ENCODE measurements around the gene LRP8.
"Not testable (repeated sequence)": the region's sequence is repeated elsewhere in the genome, so short reads cannot be mapped to it uniquely, and the experiment has no call there.

The LRP8 gene

DNA sequence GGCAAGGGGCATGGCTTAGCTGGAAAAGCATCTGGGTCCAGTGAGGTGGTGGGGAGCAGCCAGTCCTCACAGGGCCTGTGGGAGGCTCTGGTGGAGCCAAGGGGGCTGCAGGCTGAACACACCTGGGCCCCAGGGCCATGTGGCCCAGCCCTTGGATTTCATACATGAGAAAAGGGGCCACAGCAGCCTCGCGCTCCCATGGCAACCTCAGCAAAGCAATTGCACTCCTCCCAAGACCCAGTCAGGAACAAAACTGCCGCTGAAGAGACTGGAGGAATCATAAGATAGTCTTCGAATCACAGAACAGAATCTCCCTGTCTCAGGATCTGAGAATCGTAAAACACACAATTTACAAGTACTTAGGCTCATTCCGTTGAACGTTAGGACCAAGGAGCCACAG lies 24.6 kb downstream of the LRP8 start:
- DNase-seq: no peak

DNA sequence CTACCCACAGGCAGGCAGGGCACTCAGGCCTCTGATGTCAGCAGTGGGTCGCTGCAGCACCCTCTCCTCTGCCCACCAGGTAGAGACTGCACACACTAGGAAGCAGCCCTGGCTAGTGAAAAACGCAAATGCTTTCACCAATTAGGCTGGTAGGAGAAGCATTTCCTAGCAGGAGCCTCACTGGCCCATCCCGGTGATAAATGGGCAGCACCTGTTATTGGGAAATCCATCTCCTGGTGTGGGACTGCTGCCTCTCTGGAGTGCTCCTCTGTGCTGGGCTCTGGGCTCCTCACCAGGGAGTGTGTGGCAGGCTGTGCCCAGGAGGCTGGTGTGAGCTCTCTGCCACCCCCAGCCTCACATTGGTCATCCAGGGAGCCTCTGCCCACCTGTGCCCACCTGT lies 28.6 kb downstream of the LRP8 start:
- no peak for DNase-seq

DNA sequence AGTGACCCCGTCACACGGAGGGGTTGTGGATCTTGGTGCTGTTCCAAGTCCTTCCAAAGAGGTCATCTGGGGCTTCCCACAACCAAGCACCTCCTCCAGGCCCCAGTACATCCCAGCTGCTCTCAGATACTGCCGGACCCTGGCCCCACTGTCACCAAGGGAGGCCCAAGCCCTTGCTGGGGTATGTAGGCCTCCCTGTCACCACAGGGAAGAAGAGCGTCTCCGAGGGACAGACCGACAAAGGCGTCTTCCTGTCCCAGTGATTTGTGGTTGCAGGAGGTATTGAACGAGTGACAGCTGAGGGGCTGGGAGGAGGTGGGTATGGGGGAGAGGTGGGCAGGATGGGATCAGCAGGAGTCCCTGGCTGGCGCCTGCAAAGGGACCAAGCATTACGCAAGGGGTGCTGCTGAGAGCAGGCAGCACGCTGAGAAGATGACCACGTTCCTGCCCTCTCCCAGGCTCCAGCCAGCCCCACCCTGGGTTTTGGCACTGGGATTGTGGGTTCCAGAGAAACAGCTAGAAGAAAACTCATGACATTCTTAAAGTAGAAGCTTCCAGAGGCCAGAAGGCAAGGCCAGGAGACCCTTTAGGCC lies 29.7 kb downstream of the LRP8 start:
- DNase-seq: no peak

DNA sequence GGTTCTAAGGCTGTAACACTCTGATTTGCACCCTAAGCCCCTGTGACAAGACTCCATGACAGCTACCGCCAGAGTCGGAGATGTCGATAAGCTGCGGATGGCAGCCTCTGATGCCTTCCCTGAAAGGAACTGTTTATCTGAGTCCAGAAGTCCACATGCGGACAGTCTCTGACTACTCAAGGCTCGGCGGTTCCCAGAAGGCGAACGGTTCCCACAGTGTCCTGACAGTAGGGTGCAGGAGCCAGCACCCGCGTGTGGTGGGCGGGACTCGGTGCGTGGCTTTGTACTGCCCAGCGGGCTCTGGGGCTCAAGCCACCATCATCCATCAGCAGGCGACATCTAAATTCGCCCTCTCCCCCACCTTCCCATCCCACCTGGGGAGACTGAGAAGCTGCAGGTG lies 30.7 kb downstream of the LRP8 start:
- DNase-seq: no peak

DNA sequence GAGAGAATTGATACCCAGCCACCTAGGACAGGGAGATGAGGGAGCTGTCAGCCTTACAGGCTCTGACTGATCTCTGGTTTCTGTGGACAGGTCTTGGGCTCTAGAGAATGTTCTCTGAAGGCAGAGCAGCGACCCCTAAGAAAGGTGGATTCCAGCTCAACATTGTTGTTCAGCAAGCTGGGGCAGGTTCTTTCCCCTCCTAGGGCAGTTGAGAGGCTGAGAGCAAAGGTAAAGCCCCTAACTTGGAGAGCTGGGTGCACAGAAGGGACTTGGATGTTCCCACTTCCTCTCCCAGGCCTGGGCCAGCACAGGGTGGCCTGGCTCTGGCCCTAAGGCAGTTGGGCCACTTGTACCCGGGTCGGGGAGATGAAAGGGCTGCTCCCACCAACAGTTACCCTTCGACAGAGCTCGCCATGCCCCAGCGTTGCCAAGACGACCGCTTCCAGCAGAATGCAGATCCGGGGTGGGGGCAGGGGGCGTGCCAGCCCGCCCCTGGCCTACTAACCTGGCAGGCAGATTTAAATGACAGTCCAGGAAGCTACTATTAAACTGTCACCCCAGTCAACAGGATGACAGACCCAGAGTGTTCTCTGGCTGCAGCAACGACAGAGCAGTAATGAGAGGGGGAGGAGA lies 31.6 kb downstream of the LRP8 start:
- no peak for DNase-seq

DNA sequence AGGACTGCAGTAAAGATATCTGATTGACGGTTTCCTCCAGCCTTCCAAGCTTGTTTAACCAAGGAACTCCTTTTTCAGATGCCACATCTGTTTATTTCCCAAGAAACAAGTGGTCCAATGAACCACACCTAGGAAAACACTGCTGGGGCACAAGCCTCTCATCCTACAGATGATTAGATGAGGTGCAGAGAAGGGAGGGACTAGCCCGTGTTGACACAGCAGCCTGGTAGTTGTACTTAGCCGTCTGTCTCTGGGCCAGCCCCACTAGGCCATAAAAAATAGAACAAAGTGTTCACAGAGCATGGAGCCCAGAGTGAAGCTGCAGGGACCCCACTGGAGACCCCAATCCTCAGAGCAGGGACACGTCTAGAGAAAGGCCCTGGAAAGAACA lies 32.1 kb downstream of the LRP8 start:
- DNase-seq: no peak

DNA sequence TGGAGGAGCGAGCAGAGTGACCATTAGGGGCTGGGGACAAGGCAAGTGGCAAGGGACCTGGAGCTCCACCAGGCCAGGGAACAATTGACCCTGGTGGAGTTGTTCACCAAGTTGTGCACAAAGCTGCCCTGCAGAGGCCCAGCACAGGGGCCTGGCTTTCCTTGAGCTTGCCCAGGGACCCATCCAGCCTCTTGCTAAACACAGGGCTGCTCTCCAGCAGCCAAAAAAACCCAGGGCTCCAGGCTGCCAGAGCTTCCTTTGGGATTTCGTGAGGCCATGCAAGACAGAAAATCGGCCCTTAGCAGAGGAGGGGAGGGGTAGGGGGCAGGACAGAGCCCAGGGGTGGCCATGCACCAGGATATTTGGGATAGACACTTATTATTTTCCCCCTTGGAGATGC lies 32.6 kb downstream of the LRP8 start:
- no peak for DNase-seq

DNA sequence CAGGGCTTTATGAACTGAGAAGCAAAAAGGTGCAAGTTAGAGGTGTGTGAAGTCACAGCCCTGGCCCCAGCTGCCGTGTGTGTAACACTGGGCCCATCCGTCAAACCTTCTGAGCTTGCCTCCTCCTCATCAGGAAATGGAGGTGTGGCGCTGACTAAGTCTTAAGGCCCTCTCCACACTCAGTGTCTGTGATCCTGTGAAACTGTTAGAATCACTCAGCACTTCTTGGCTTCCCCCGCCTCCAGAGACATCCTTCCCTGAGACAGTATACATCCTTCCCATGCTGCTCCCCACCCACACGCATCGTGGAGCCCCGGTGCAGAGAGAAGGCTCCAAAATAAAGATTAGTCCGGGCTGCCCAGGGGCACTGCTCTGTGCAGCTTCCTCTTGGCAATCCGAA lies 33.3 kb downstream of the LRP8 start:
- no peak for DNase-seq

DNA sequence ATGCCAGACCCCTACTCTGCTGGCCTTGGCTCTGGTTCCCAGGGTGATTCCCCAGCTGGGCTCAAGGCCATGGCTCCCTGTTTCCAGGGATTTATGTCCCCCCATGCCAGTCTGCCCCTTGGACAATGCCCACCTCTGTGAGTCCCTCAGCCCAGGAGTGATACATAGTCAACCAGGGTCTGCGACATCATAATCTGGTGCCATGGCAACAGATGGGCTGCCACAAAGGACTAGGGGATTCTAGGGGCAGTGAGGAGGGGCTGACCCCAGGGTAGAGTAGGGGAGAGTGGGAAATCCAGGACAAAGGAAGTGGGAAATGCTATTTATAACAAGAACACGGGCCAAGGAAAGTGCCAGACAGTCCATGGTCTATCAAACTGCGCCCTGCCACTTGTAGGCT lies 33.8 kb downstream of the LRP8 start:
- DNase-seq: no peak

DNA sequence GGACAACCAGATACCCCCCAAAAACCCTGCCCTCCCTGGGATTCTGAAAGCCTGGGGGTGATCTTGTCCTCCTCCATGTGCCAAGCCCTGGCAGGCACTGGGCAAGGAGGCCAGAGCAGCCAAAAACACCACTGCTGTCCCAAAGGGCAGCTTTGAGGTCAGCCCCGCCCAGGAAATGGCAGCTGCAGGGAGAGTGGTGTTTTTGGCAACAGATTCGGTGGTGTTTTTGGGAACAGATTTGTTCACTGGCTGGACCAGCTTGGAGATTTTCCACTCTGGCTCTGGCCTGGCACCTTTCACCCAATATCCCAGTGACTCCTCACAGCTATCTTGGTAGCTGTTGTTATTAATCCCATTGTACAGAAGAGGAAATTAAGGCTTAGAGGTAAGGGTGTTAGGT lies 34.7 kb downstream of the LRP8 start:
- DNase-seq: no peak

DNA sequence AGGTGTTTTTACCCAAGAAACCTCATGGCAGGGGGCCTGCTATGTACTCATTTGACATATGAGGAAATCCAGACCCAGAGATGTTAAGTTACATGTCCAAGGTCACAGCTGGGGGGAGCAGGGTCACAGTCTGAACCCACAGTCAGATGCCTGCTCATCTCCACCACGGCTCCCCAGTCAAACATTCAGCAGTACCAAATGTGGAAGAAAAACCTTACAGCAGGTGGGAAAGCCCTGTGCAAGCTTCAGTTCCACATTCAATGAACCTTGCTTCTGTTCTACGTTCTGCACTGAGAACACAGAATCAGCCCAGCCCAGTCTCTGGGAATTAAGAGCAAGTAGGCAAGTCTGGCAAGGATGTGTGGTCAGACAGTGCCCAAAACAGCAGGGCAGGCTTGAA lies 35.2 kb downstream of the LRP8 start:
- no peak for DNase-seq

DNA sequence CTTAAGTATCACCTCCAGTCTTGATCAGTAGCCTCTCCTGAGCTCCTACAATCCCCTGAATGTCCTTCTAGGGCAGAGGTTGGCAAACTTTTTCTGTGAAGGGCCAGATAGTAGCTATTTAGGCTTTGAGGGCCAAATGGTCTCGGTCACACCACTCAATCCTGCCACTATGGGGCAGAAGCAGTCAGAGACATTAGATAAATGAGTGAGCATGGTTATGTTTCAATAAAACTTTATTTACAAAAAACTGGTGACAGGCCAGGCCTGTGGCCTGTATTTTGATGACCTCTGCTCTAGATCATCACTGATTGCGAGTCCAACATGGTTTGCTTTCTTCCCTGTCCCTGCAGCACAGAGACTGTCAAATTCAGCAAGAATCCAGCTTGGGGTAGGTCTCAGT lies 36.3 kb downstream of the LRP8 start:
- DNase-seq: no peak

DNA sequence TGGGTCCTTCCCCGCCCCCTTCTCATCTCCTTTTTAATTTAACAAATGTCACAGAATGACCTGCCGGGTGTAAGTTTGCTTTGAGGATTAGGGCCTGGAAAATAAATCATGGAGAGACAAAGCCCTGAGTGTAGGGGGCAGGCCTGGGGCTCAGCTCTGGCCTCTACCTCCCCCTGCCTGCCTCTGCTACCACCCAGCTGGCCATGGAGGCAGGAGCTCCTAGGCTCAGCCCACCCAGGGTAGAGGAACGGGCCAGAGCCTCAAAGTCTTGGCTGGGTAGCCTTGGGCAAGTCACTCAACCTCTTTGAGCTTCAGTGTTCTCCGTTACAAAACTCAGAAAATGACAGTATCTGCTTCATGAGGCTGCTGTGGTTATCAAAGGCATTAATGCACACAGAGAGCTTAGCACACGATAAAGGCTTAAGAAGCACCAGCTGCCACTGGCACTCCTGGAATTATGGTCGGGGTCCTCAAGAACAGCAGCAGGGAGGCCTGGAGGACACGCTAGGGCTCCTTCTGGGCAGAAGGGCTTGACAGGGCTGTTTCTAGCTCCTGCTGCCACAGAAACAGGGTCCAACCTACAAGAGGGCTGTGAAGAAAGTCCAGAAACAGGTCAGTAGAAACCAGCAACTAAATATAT lies 39.0 kb downstream of the LRP8 start:
- no peak for DNase-seq

DNA sequence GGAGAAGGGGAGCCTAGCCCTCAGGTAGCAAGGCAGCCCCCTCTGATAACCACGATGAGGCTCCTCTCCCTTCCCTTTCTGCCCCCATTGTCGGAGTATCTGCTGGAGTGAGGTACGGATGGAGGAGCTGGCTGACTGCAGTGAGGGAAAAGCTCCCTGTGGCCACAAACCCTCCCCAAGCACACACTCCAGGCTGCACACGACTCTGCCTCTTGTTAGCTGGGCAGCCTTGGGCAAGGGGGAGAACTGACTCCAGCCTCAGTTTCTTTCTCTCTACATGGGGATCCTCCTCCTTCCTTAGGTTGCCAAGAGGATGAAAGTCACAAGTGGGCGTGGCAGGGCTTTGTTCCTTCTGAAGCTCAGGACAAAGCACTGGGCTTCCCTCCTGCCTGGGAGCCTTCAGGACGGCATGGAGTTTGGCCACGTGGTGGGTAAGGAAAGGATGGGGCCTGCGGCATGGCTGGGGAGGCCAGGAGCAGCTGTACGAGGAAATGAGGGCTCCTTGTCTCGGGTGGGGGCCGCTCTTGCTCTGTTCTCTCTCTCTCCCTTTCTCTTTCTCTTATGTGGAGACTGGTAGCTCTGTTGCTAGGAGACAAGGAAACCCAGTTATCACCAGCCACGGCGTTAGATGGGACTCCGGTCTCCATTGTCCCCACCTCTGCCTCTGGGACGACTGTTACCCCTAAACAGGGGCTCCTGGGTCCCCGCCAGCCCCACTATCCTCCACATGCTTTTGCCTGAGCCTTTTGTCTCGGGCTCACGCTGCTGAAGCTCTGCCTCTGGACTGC lies 39.7 kb downstream of the LRP8 start:
- DNase-seq: no peak

DNA sequence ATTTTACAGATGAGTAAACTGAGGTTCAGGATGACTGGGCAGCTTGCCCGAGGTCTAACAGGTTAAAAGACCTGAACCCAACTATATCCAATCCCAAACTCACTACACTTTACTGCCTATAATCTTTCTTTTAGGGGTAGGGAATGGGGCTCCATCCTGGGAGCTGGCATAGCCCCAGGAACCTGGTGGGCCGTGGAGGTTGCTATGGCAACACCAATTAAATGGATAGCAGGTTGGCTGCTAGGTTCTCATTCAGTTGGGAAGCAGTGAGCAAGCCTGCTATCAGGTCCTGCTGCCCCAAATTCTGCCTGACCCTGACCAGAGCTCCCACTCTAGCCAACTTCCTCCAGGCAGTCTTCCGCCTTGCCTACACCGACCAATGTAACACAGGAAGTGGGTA lies 40.9 kb downstream of the LRP8 start:
- no peak for DNase-seq

DNA sequence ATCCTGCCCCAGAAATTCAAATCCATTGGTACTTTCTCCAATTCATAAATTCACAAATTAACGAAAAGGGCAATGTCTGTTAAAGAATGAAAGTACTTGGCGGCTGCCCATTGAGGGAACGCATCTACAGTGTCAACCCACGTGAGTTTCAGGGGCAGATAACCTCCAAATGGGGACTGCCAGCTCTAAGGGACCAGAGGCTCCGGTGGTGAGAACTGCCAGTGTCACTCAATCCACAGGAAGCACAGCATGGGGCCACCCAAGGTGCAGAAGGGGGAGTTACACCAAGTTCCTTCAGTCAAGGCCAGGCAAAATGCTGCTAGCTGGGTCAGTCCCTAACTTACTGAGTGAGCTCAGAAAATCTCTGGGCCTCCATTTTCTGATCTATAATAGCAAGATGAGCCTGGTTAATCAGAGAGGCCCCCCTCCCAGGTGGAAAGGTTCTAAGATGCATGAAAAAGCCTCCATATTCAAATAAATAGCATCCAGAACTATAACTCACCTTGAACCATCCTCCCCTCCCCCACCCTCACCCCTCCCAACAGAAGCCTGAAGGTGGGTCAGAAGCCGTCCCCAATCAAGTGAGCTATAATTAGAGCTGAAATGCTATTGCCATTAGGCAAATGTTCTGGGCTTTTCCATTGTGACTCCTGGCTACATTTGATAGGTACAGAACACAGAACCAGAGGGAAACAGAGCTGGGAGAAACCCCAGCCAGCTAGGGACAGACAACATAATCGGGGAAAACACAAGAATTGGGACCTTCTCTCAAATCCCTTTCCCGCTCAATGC lies 41.7 kb downstream of the LRP8 start:
- DNase-seq: no peak

DNA sequence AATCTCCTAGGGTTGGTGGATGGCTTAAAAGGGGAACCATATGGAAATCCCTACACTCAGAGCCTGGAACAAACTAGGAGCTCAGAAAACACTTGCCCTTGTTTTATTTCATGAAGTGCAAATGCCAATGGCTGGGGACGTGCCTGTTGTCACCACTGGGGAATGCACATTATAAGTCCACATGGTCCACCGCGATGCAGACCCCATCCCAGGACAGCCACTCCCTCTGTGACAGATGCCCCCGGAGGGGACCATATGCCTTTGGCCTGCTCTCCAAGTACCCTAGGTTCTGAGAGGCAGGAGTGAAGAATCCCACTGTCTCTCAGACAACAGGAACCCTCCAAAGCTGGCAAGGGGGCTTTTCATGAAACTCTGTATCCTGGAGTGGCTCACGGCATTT lies 42.3 kb downstream of the LRP8 start:
- DNase-seq: no peak

DNA sequence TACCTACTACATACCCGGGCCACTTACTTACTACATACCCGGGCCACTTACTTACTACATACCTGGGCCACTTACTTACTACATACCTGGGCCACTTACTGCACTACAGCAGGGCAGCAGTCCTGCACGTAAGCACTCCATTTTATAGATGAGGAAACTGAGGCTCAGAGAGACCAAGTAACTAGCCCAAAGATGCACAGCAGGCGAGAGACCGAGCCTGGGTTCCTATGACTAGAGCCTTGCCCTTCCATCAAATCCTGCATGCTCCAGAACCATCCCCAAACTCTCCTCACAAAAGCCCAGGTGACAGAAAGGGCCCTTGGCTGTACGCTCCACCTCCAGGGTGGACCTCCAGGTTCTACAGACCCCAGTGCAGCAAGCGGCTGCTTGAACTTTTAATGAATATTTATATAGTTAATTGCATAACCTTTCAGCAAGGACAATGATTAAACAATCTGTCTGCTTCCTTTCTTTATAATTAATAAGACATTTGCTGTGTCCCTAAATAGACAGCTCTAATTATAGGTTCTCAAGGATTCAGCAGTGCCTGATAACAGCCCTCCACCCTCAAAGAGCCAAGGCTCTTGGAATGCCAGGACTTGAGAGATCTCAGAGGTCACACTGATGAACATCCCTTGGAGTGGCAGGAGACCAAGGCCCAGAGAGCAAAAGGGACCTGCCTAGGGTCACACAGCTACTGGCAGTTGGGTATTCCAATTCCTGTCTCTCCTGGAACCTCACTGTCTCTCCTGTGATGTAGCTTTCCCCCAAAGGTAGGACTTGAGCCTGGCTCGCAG lies 43.4 kb downstream of the LRP8 start:
- no peak for DNase-seq

DNA sequence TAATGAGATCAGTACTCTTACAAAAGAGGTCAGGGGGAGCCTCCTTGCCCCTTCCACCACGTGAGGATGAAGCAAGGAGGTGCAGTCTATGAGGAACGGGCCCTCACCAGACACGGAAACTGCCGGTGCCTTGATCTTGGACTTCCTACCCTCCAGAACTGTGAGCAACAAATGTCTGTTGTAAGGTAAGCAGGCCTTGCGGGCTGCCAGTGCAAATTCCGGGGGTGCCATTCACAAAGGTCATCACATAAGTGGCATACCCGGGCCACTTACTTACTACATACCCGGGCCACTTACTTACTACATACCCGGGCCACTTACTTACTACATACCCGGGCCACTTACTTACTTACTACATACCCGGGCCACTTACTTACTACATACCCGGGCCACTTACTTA lies 44.7 kb downstream of the LRP8 start:
- not testable (repeated sequence) for DNase-seq

DNA sequence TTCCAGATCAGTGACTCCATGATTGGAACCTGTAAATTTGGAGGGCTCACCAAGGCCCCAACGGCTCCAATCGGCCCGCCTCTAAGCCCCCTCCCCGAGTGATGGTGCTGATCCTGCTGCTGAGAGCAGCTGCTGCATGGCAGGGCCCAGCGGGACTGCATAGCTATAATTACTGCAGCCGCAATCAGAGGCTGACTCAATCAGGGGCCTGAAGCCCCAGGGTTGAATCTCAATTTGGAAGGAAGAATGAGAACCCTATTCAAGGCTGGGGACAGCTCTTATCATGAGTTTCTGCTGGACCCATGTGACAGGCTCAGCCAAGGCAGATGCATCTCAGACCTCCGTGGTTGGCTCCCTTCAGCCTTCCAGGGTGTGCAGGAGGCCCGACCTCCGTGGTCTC lies 46.7 kb downstream of the LRP8 start:
- DNase-seq: no peak

DNA sequence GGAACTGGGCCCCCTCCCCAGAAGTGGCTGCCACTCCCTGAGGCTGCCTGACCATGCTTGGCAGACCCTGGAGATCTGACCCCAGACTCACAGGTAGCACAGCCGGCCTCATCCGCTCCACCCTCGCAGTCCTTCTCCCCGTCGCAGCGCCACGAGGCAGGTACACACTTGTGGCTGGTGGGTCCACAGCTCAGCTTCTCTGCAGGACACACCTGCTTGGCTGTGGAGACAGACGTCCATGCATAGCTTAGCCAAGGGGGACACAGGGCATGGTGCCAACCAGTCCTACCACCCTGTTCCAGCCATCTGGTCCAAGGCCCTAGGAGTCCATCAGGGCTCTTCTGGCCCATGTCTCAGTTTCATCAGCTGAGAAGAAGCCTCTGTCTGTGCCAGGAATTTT lies 47.4 kb downstream of the LRP8 start:
- no peak for DNase-seq

Measured in AML-193 (cell line).